ENCODE results near the gene NANS. TPM values are rescaled to one million over a fixed set of nuclear protein-coding genes. Genes with fewer than 3 reads are reported as not detected.

Gene NANS
- total and polyA plus RNA-seq, 2 of the 8 experiments (the other 6 are each of a cell fraction or from before 2014, with no cell fraction given): 56.5 to 67.3 TPM

DNA sequence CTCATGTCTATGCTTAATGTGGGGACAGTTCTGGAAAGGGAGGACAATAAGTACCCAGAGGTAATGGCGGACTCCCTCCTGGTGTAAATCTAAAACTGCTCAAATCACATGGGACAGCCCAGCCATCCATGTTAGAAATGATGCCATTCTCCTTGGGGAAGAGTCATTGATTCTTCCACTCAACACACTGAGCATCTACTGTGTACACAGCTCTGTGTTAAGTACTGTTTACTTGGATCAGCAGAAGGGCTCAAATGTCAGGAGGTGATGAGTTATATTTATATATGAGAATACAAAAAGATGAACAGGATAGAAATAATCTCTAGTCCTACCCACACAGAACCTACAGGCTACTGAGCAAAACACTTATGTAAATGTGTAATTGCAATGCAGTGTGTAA is 31.8 kb upstream of the NANS start:
- no peaks in the 10 kb centered on the region for H3K23me2 ChIP-seq (ENCODE audit: low read depth, low read length)
- no peaks in the 10 kb centered on the region for H3K9me3 ChIP-seq (ENCODE audit: insufficient read depth in 2 of 2, low read depth in 1 of 2, low read length in 1 of 2)
- ChIA-PET CTCF (ENCODE audit: partially characterized antibody) (interaction anchor here (1.0 to 3.6 kb wide), 3 partner anchors 9 to 232 kb away, joined by 4 to 27 read pairs (median 4); no protein-coding TSS in a partner anchor), POLR2A (ENCODE audit: partially characterized antibody) (no interaction called here)
- H3K27ac ChIP-seq (ENCODE audit: low read depth, low read length): no peak overlapping the region
- H2BK15ac ChIP-seq (ENCODE audit: low read length): no peak overlapping the region
- H2AK5ac ChIP-seq (ENCODE audit: low read depth, low read length): no peak overlapping the region
- H2BK12ac ChIP-seq (ENCODE audit: low read depth, low read length): no peak overlapping the region
- no peaks in the 10 kb centered on the region for H3K27me3 ChIP-seq (replicated peaks in 1 of 4; ENCODE audit: control insufficient read depth in 3 of 4, extremely low read depth in 1 of 4, insufficient read depth in 3 of 4, low read length in 3 of 4)
- no peak overlapping the region for H2BK20ac ChIP-seq (ENCODE audit: low read length)
- FAIRE-seq: no peak
- H3K79me1 ChIP-seq (ENCODE audit: low read depth, low read length): no peaks in the 10 kb centered on the region
- H3K23ac ChIP-seq (ENCODE audit: insufficient read length): no peak overlapping the region
- H4K20me1 ChIP-seq (replicated peaks in 1 of 2; ENCODE audit: control insufficient read depth in 1 of 2, insufficient read depth in 2 of 2, low read length in 2 of 2): peaks cover 0 to 3% of the 10 kb centered on the region in 2 experiments
- no peak overlapping the region for H4K5ac ChIP-seq (ENCODE audit: insufficient read length, low read depth, low read length)
- H3K4me3 ChIP-seq (ENCODE audit: extremely low read depth in 1 of 4, insufficient read depth in 2 of 4, low read depth in 3 of 4, low read length in 4 of 4): no peak overlapping the region
- no peak overlapping the region for H2BK120ac ChIP-seq (replicated peaks; ENCODE audit: low read depth, low read length)
- H2BK5ac ChIP-seq (ENCODE audit: low read depth, low read length): no peak overlapping the region
- H3K14ac ChIP-seq (ENCODE audit: insufficient read length): no peak overlapping the region
- no peaks in the 10 kb centered on the region for H3K79me2 ChIP-seq (ENCODE audit: control insufficient read depth in 1 of 2, insufficient read depth in 2 of 2, low read length in 2 of 2)
- H3K4ac ChIP-seq (replicated peaks; ENCODE audit: insufficient read length, low read depth, low read length): no peak overlapping the region
- no peak for DNase-seq (ENCODE audit: low read depth in 1 of 2, low spot score in 2 of 2)
- H3K56ac ChIP-seq (replicated peaks; ENCODE audit: insufficient read length, low read depth, low read length): no peak overlapping the region
- H3K9ac ChIP-seq (replicated peaks in 1 of 4; ENCODE audit: extremely low read depth in 1 of 4, low read depth in 3 of 4, low read length in 3 of 4): no peak overlapping the region
- H4K91ac ChIP-seq (replicated peaks; ENCODE audit: insufficient read length, low read length): no peak overlapping the region
- WGBS, 2 experiments (ENCODE audit: extremely low coverage in 1 of 2, insufficient coverage in 1 of 2, insufficient read length in 1 of 2, insufficient replicate concordance in 2 of 2, low coverage in 1 of 2, low lambda C conversion rate in 2 of 2, missing lambda C conversion rate in 1 of 2): 90% methylated on average over 1 of the region's 1 CpG; no CpG with 5 or more reads in 1 of the 2 experiments
- H4K8ac ChIP-seq (ENCODE audit: extremely low read depth, insufficient read depth, low read length): no peak overlapping the region
- H3K36me3 ChIP-seq (ENCODE audit: control insufficient read depth in 2 of 4, insufficient read depth in 4 of 4, low read length in 3 of 4): no peaks in the 10 kb centered on the region
- no peak overlapping the region for H3K4me2 ChIP-seq (ENCODE audit: insufficient read depth in 1 of 2, low read depth in 2 of 2, low read length in 2 of 2)
- H3K18ac ChIP-seq (ENCODE audit: extremely low read depth, low read length): no peak overlapping the region
- no peak overlapping the region for H2AFZ ChIP-seq (ENCODE audit: low read length)
- no peaks in the 10 kb centered on the region for H3K4me1 ChIP-seq (replicated peaks in 1 of 4; ENCODE audit: control insufficient read depth in 3 of 4, insufficient read depth in 4 of 4, low read length in 3 of 4)
- TF ChIP-seq CTBP2 (IDR thresholded peaks at IDR 0.05; ENCODE audit: borderline replicate concordance, insufficient read depth, insufficient read length, low read length) (no peak), RBBP5 (IDR thresholded peaks at IDR 0.05; ENCODE audit: borderline replicate concordance, low read depth, low read length) (no peak), GABPA (IDR thresholded peaks at IDR 0.05; ENCODE audit: borderline replicate concordance, insufficient read depth, low read length) (no peak), TEAD4 (IDR thresholded peaks at IDR 0.05; ENCODE audit: low read depth, low read length) (no peak), JUN (IDR thresholded peaks at IDR 0.05; ENCODE audit: low read depth, low read length) (no peak), ASH2L (IDR thresholded peaks at IDR 0.05; ENCODE audit: low read length) (no peak), RXRA (IDR thresholded peaks at IDR 0.05; ENCODE audit: insufficient read depth, low read depth, low read length) (no peak), SP1 (IDR thresholded peaks at IDR 0.05; ENCODE audit: low read depth, low read length) (no peak), BRCA1 (IDR thresholded peaks at IDR 0.05; ENCODE audit: low read depth, low read length) (no peak), TAF1 (IDR thresholded peaks at IDR 0.05; ENCODE audit: low read depth, low read length) (no peak), YY1 (IDR thresholded peaks at IDR 0.05; ENCODE audit: low read depth, low read length) (no peak), TCF12 (IDR thresholded peaks at IDR 0.05; ENCODE audit: low read depth, low read length) (no peak), SP4 (IDR thresholded peaks at IDR 0.05; ENCODE audit: low read length) (no peak), SUZ12 (IDR thresholded peaks at IDR 0.05; ENCODE audit: low read length) (no peak), SIRT6 (IDR thresholded peaks at IDR 0.05; ENCODE audit: low read length) (no peak)
- TF ChIP-seq, protein P1, sequence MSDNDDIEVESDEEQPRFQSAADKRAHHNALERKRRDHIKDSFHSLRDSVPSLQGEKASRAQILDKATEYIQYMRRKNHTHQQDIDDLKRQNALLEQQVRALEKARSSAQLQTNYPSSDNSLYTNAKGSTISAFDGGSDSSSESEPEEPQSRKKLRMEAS (IDR thresholded peaks at IDR 0.05): no peak
